ENCODE data around the gene TICAM1.
A peak's percentile ranks its signal among the peaks of the same experiment; 100 is the strongest.
"Not testable (repeated sequence)": the region's sequence is repeated elsewhere in the genome, so short reads cannot be mapped to it uniquely, and the experiment has no call there.

TICAM1 gene

DNA sequence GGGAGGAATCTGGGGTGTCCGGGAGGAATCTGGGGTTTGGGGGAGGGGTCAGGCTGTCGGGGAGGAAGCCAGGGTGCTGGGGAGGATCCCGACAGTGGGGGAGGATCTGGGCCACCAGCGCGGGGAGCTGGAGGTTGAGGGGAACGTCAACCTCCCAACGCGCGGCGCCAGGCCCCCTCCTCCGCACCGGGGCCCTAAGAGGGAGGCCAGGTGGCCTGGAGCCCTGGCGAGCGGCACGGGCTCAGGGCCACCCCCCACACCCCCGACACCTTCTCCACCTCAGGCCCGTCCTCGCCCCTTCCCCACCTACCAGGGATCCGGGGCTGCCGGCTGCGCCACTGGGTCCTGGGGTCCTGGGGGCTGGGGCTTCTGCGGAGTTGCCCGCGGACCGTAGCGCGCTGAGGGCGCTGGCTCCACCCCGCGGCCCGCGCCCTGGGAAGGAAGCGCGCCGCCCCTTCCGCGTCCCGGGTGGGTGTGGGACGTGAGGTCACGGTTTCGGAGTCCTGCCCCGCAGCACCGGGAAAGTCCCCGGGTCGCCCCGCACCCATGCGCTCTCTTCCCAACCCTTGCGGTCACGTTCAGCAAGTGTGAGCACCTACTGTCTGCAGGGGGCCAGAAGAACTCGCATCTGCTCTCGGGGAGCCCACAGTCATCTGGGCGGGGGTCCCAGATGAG, at the start of gene TICAM1:
TICAM1 (minus strand) TSS at position 409 of the 675 bp plus-strand sequence. CDS start 13,335 bp downstream, outside the sequence.
- DNase-seq (ENCODE audit: low spot score) = peak; percentile 33

GRCh38 chr19:4879041-4879440, 47.5 kb upstream of the TICAM1 start:
- no peak for DNase-seq (ENCODE audit: low spot score)

DNA sequence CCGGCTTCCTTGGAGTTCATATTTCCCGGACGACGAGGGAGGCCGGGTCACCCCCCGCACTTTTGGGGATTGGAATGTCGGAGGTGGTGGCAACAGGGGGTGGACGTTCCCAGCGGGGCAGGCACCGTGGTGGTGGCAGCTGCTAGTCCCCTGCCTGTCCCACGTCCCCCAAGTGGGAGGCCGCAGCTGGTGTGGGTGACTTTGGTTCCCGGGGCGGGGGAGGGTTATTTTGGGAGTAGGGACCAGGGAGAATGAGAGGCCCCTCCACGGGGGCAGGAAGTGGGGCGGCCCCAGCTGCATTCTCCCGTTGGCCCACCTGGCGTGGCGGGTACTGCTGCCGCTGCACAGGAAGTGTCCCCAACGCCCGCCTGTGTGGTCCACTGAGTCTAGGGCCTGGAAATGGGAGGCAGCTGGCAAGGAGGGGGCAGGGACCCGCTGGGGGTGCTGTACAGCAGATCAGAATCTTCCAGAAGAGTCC, 47.0 kb upstream of the TICAM1 start:
- no peak for DNase-seq (ENCODE audit: low spot score)

DNA sequence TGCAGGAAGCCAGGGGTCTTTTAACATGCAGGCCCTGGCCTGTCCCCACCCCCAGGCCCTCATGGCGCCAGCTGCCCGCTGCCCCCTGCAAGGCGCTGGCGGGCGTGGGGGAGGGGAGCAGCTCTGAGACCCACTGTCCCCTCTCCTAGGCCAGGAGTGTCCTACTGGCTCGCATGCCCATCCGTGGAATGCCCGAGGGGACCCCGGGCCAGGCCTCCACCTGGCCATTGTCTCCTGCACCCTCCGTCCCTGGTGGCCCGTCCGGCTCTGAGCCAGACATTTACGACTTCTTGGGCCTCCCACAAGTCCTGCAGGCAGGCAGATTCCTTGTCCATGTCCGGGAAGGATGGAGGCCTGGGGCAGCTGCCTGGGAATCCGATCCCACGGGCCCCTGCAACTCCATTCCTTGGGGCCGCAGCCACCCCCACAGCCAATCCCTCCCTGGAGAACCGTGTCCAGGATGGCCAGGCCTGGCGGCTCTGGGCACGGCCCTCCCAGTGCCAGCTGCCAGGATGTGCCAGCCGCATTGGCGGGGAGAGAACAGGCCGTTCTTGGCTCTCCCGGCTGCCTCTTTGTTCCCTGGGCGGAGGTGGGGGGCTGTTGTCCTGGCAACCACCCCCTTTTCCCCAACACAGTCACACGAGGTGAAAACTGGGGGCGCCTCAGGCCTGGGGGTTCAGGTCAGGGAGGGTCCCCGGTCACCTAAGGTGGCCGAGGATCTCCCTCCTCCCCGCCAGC, 46.4 kb upstream of the TICAM1 start:
- DNase-seq (ENCODE audit: low spot score) = no peak

DNA sequence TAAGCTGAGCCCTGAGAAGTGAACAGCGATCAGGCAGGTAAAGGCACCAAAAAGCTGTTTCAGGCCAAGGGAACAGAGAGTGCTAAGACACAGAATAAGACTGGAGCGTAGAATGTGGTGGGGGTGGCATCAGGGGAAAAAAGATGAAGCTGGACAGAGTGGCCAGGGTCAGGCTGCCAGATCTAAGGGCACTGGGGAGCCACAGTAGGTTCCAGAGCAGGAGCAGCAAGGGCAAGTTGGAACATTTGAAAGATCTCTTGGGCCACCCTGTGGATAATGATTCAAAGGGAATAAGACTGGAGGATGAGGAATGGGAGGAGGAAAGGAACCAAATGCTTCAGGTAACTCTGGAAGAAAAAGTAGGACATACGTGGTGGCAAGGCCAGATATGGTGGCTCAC, 42.4 kb upstream of the TICAM1 start:
- DNase-seq (ENCODE audit: low spot score) = no peak

DNA sequence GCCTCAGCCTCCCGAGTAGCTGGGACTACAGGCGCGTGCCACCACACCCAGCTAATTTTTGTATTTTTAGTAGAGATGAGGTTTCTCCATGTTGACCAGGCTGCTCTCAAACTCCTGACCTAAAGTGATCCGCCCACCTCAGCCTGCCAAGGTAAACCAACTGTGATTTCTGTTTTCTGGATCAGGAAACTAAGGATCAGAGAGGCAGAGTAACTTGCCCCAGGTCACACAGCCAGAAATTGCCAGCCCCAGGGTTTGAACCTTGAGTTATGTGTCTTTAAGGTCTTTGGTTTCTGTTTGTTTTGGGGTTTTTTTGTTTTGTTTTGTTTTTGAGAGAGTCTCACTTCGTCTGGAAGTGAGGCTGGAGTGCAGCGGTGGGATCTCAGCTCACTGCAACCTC, 40.2 kb upstream of the TICAM1 start:
- no peak for DNase-seq (ENCODE audit: low spot score)

GRCh38 chr19:4870025-4870700, 38.7 kb upstream of the TICAM1 start:
- peak; percentile 87 for DNase-seq (ENCODE audit: low spot score)

- DNase-seq (ENCODE audit: low spot score) = no peak
Observed at GRCh38 chr19:4868286-4868834, 36.8 kb upstream of the TICAM1 start.

DNA sequence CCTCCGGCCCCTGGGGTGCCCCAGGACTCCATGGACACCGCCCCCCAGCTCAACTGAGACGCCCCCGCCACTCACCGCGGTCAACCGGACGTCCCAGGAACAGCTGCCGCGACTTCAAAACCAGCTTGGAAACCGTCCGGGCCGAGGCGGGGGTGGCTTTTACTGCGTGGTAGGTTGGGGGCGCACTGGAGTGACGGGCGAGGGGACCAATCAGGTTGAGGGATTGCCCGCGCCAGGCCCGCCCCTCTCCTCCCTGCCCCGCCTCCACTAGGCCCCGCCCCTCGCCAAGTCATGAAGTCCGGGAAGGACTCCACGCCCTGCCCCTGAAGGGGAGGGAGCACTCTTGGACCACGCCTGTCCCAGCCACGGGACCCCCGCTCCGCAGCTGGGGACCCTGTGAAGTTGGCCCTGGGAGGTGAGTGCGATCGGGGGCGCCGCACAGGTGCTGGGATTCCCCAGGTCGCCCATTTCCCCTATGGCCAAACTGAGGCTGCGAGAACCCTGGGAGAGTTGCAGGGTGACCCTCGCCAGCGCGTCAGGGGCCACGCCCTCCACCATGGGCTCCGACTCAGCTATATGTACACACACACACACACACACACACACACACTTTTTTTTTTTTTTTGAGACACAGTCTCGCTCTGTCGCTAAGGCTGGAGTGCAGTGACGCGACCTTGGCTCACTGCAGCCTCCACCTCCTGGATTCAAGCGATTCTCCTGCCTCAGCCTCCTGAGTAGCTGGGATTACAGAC, 36.2 kb upstream of the TICAM1 start, which contains the start of gene PLIN3:
PLIN3 (minus strand) TSS at position 134 of the 752 bp plus-strand sequence. CDS start 6,273 bp downstream, outside the sequence.
- DNase-seq (ENCODE audit: low spot score) = peak; percentile 99

DNA sequence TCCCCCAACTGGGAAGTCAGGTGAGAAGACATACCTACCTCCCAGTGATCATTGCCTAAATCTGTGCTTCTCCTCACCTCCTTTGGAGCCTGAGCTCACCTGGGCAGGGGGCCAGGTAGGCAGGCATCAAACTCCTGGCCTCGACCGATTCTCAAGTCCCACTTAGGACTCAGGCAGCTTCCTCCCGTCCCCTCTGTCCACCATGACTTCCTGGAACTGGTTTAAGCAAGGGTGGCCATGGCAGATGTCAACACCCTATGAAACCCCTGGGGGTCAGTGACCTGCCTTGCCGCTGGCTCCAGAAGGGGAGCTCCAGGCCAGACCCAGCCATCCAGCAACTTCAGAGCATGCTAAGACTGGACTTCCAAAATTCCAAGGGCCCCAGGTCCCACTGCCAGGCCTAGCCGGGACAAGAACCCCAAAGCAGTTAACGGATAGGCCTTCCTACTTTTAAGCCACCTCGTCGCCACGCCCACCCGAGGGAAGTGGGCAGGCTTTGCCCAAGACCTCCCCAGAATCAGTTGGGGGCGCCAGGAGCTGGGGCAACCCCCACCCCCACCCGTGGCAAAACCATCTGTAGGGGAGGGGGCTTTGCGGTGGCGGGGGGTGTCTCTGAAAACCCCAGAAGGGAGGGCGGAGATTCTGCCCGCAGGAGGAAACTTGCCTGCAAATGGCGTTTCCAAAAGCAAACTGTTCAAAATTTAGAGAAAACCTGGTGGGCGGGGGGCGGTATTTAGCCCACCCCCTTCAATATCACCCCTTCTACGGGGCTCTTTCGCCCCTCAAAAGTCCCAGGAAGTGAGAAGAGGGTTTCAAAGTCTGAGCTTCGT, 35.3 kb upstream of the TICAM1 start:
- peak; percentile 53 for DNase-seq (ENCODE audit: low spot score)

DNA sequence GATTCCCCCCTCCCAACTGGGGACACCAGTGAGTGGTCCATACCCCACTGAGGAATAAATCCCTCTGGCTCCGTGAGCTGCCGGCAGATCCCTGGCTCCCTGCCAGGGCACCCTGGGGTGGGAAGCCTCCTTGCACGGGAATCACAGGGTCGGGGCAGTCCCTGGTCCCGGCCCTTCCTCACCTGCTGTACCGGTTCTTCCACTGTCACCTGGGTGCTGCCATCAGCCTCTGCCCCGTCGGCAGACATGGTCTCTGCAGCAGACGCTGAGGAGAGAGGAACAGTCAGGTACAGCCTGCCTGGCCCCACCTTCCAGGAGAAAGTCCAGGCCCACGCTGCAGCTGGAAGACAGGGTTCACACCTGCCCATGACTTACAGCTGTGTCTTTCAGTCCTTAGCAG, 29.6 kb upstream of the TICAM1 start:
- DNase-seq (ENCODE audit: low spot score) = no peak

- DNase-seq (ENCODE audit: low spot score) = no peak
Observed at GRCh38 chr19:4859697-4860096, 28.2 kb upstream of the TICAM1 start.

GRCh38 chr19:4856468-4856867, 25.0 kb upstream of the TICAM1 start:
- DNase-seq (ENCODE audit: low spot score) = not testable (repeated sequence)

- not testable (repeated sequence) for DNase-seq (ENCODE audit: low spot score)
Observed at GRCh38 chr19:4853506-4853905, 22.0 kb upstream of the TICAM1 start.

DNA sequence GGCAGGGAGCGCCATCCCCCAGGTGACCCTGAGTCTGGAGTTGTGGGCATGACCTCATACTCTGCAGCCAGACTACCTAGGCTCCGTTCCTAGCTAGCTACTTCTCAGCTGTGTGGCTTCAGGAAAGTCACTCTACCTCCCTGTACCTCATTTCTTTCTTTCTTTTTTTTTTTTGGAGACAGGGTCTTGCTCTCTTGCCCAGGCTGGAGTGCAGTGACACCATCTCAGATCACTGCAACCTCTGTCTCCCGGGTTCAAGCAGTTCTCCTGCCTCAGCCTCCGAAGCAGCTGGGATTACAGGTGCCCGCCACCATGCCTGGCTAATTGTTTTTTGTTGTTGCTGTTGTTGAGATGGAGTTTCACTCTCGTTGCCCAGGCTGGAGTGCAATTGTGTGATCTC, 21.0 kb upstream of the TICAM1 start:
- no peak for DNase-seq (ENCODE audit: low spot score)

DNA sequence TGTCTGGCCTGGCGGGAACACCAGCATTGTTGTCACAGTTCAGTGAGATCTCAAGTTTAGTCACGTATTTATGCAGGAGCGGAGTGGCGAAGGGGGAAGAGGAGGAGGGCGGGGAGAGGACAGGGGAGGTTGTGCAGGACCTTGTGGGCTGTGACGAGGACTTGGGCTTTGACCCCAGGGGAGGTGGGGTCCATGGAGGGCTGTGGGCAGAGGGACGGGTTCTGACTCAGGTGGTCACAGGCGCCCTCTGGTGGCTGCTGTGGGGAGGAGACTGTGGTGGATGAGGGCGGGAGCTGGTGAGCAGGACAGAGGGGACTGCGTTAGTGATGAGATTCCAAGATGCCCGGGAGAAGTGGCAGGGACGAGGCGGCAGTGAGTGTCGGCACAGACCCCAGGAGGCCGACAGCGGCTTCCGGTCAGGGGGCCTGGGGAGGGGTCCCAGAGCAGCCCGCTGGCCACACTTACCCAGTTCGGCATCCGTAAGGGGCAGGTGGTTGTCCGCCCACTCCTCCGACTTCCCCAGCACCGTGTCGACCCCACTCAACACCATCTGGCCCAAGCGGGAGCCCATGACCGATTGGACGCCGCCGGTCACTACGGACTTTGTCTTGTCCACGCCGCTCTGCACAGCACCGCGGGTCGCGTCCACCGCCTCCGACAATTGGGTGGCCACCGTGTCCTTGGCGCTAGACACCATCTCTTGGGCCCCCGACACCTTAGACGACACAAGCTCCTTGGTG, 20.2 kb upstream of the TICAM1 start:
- peak; percentile 35 for DNase-seq (ENCODE audit: low spot score)

DNA sequence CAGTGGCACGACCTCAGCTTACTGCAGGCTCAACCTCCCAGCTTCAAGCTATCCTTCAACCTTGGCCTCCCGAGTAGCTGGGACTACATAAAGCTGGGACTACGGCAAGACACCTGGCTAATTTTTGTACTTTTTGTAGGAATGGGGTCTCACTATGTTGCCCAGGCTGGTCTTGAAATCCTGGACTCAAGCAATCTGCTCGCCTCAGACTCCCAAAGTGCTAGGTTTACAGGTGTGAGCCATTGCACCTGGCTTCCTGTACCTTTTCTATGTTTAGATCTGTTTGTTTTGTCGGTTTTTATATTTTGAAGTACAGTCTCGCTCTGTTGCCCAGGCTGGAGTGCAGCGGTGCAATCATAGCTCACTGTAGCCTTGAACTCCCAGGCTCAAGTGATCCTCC, 17.5 kb upstream of the TICAM1 start:
- DNase-seq (ENCODE audit: low spot score) = no peak

GRCh38 chr19:4847190-4847973, 15.9 kb upstream of the TICAM1 start:
- DNase-seq (ENCODE audit: low spot score) = no peak

- DNase-seq (ENCODE audit: low spot score) = not testable (repeated sequence)
Observed at GRCh38 chr19:4845975-4846374, 14.5 kb upstream of the TICAM1 start.
